PC-3 (cell line): Measurements from ENCODE around the gene SPATA7. TPM values are rescaled to one million over a fixed set of nuclear protein-coding genes. Genes with fewer than 3 reads are reported as not detected.

ENCODE experiments used
- ATAC-seq: fragments of 200-7000 bp; cut with Tn5 transposase; 2 replicates; pipeline ENCODE4 v1.9.1; 2020; ENCODE audit warnings: mild to moderate bottlenecking, moderate library complexity
- BruUV-seq: library from RNA; stranded (reverse); fragments of 400-500 nt; replicated peaks from 2 replicates; lab custom pipeline; 2021; lab: Mats Ljungman, UMichigan
- CTCF ChIA-PET: fragments of 300-600 bp; sonication (Branson Sonifier 250); formaldehyde crosslinking; loops from one replicate; lab custom pipeline; 2022; ENCODE audit warnings: antibody characterized with exemption; lab: Charles Lee
- POLR2A ChIA-PET: fragments of 300-600 bp; sonication (Branson Sonifier 250); formaldehyde crosslinking; loops from one replicate; lab custom pipeline; 2022; ENCODE audit warnings: antibody characterized with exemption; ENCODE audit not compliant: unreplicated experiment; lab: Charles Lee
- DNase-seq: peaks from one replicate; pipeline ENCODE4 v3.0.0-alpha.2; 2015
- H2AFZ ChIP-seq: fragments of 300-600 bp; sonication (generic); 2 replicates; pipeline ENCODE4 v1.6.0; 2016; ENCODE audit warnings: antibody characterized with exemption, low read length
- H3F3A ChIP-seq: fragments of 300-600 bp; sonication (generic); one replicate; pipeline ENCODE4 v1.6.0; 2017; ENCODE audit warnings: antibody characterized with exemption, low read length, control low read depth, mild to moderate bottlenecking; ENCODE audit not compliant: unreplicated experiment
- H3K27ac ChIP-seq: fragments of 300-600 bp; sonication (generic); 2 replicates; pipeline ENCODE4 v1.5.1; 2016; ENCODE audit warnings: mild to moderate bottlenecking, low read length
- H3K27me3 ChIP-seq: fragments of 300-600 bp; sonication (generic); 2 replicates; pipeline ENCODE4 v1.6.1; 2016; ENCODE audit warnings: low read length, mixed read lengths
- H3K36me3 ChIP-seq: fragments of 300-600 bp; sonication (generic); 2 replicates; pipeline ENCODE4 v1.6.1; 2016; ENCODE audit warnings: low read depth, mixed run types, low read length, mixed read lengths
- H3K4me1 ChIP-seq: fragments of 300-600 bp; sonication (generic); 2 replicates; pipeline ENCODE4 v1.5.1; 2016; ENCODE audit warnings: low read length; ENCODE audit not compliant: insufficient read depth
- H3K4me2 ChIP-seq: fragments of 300-600 bp; sonication (generic); 2 replicates; pipeline ENCODE4 v1.6.0; 2016; ENCODE audit warnings: low read length
- H3K4me3 ChIP-seq: fragments of 300-600 bp; sonication (generic); 2 replicates; pipeline ENCODE4 v1.5.1; 2016; ENCODE audit warnings: mild to moderate bottlenecking, low read length, mixed read lengths
- H3K79me2 ChIP-seq: fragments of 300-600 bp; sonication (generic); 2 replicates; pipeline ENCODE4 v1.6.1; 2017; ENCODE audit warnings: low read length, mixed read lengths
- H3K9ac ChIP-seq: fragments of 300-600 bp; sonication (generic); 2 replicates; pipeline ENCODE4 v1.6.0; 2016; ENCODE audit warnings: mild to moderate bottlenecking, low read length
- H3K9me2 ChIP-seq: fragments of 300-600 bp; sonication (generic); replicated peaks from 2 replicates; pipeline ENCODE4 v1.6.1; 2016; ENCODE audit warnings: mixed run types, low read length, mixed read lengths
- H3K9me3 ChIP-seq: fragments of 300-600 bp; sonication (generic); 2 replicates; pipeline ENCODE4 v1.6.1; 2016; ENCODE audit warnings: low read length, mixed read lengths
- H4K20me1 ChIP-seq: fragments of 300-600 bp; sonication (generic); 2 replicates; pipeline ENCODE4 v1.6.1; 2016; ENCODE audit warnings: low read length, mixed read lengths
- EZH2 ChIP-seq: fragments of 300-600 bp; sonication (generic); IDR thresholded peaks from one replicate; pipeline ENCODE4 v1.6.1; 2017; ENCODE audit warnings: antibody characterized with exemption, mild to moderate bottlenecking, low read length; ENCODE audit not compliant: unreplicated experiment
- EZH2phosphoT487 ChIP-seq: fragments of 300-600 bp; sonication (generic); IDR thresholded peaks from 2 replicates; pipeline ENCODE4 v1.6.1; 2018; ENCODE audit warnings: mild to moderate bottlenecking, antibody characterized with exemption, low read length, borderline replicate concordance
- intact Hi-C: fragments of 100-400 bp; cut with micrococcal nuclease; formaldehyde crosslinking; loops from 2 replicates; pipeline ENCODE4 v1.9.0; 2023
- total RNA-seq: library from RNA; depleted of rRNA; stranded (reverse); fragments of >200 nt; gene quantifications from 2 replicates; pipeline ENCODE4 v1.2.3, GENCODE V29; 2014
- TF ChIP-seq, protein P1 (sequence below): fragments of 300-600 bp; sonication (generic); conservative IDR thresholded peaks from 2 replicates; pipeline ENCODE4 v1.5.1; 2017; ENCODE audit warnings: antibody characterized with exemption, low read depth, mild to moderate bottlenecking, low read length

The SPATA7 gene
- total RNA-seq, 1 experiment from 2014 or later = 2.8 TPM

- ATAC-seq = no peak
- no peak overlapping the region for H3K4me3 ChIP-seq
- CTCF ChIA-PET = no interaction called here
- intact Hi-C loops = no loop called here
- POLR2A ChIA-PET = interaction anchor here (0.7 kb wide), 1 partner anchor 432 kb away, joined by 5 read pairs; no protein-coding TSS in a partner anchor
- no peak overlapping the region for H2AFZ ChIP-seq
- TF ChIP-seq EZH2 (no peak), EZH2phosphoT487 (no peak)
- TF ChIP-seq, protein P1, sequence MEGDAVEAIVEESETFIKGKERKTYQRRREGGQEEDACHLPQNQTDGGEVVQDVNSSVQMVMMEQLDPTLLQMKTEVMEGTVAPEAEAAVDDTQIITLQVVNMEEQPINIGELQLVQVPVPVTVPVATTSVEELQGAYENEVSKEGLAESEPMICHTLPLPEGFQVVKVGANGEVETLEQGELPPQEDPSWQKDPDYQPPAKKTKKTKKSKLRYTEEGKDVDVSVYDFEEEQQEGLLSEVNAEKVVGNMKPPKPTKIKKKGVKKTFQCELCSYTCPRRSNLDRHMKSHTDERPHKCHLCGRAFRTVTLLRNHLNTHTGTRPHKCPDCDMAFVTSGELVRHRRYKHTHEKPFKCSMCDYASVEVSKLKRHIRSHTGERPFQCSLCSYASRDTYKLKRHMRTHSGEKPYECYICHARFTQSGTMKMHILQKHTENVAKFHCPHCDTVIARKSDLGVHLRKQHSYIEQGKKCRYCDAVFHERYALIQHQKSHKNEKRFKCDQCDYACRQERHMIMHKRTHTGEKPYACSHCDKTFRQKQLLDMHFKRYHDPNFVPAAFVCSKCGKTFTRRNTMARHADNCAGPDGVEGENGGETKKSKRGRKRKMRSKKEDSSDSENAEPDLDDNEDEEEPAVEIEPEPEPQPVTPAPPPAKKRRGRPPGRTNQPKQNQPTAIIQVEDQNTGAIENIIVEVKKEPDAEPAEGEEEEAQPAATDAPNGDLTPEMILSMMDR = no peak
- no TSS peak for BruUV-seq
- H3K4me2 ChIP-seq = no peak overlapping the region
- H3K9me2 ChIP-seq = no peaks in the 10 kb centered on the region
- no peaks in the 10 kb centered on the region for H3K9me3 ChIP-seq
- H3K9ac ChIP-seq = no peak overlapping the region
- no peaks in the 10 kb centered on the region for H3K79me2 ChIP-seq
- no peak overlapping the region for H3K27ac ChIP-seq
- no peaks in the 10 kb centered on the region for H3F3A ChIP-seq
- no peaks in the 10 kb centered on the region for H4K20me1 ChIP-seq
- no peak for DNase-seq
- peaks cover 12% of the 10 kb centered on the region for H3K4me1 ChIP-seq
- H3K27me3 ChIP-seq = no peaks in the 10 kb centered on the region
- 0 out of 2 replicates have a peak, but pooled peaks cover 5% of the 10 kb centered on the region for H3K36me3 ChIP-seq
Measured at GRCh38 chr14:88477513-88478250, 92.2 kb downstream of the SPATA7 start.

- ATAC-seq (no peak), DNase-seq (no peak)
- no TSS peak for BruUV-seq
- ChIA-PET CTCF (no interaction called here), POLR2A (no interaction called here)
- no peak for TF ChIP-seq EZH2
- TF ChIP-seq, protein P1 = no peak
- no peak for TF ChIP-seq EZH2phosphoT487
- Histone ChIP-seq H3K36me3 (0 out of 2 replicates have a peak, but pooled peaks cover 5% of the 10 kb centered on the region), H3K4me2 (no peak overlapping the region), H3K27ac (no peak overlapping the region), H3K9me2 (no peaks in the 10 kb centered on the region), H2AFZ (no peak overlapping the region), H4K20me1 (no peaks in the 10 kb centered on the region), H3K9me3 (no peaks in the 10 kb centered on the region), H3K27me3 (no peaks in the 10 kb centered on the region), H3K4me1 (peaks cover 12% of the 10 kb centered on the region), H3K4me3 (no peak overlapping the region), H3F3A (no peaks in the 10 kb centered on the region), H3K79me2 (no peaks in the 10 kb centered on the region), H3K9ac (no peak overlapping the region)
- intact Hi-C loops = no loop called here
Measured at GRCh38 chr14:88478931-88479330, 93.5 kb downstream of the SPATA7 start.

- Histone ChIP-seq H3K9me3 (no peaks in the 10 kb centered on the region), H3K4me2 (no peak overlapping the region), H3F3A (no peaks in the 10 kb centered on the region), H3K4me3 (no peak overlapping the region), H3K9me2 (no peaks in the 10 kb centered on the region), H3K9ac (no peak overlapping the region), H2AFZ (no peak overlapping the region), H4K20me1 (no peaks in the 10 kb centered on the region), H3K79me2 (no peaks in the 10 kb centered on the region), H3K4me1 (peaks cover 12% of the 10 kb centered on the region), H3K27me3 (no peaks in the 10 kb centered on the region), H3K36me3 (0 out of 2 replicates have a peak, but pooled peaks cover 5% of the 10 kb centered on the region), H3K27ac (no peak overlapping the region)
- CTCF ChIA-PET = no interaction called here
- TF ChIP-seq, protein P1 = no peak
- TF ChIP-seq EZH2phosphoT487 = no peak
- TF ChIP-seq EZH2 = no peak
- POLR2A ChIA-PET = interaction anchor here (0.6 kb wide), 1 partner anchor 74 kb away, joined by 5 read pairs; no protein-coding TSS in a partner anchor
- intact Hi-C loops = no loop called here
- BruUV-seq = no TSS peak
- no peak for DNase-seq
- no peak for ATAC-seq
Measured at GRCh38 chr14:88479574-88479987, 94.1 kb downstream of the SPATA7 start.
